Thyroid gland (tissue), 4 donors: ENCODE data around the gene ALMS1. TPM values are rescaled to one million over a fixed set of nuclear protein-coding genes. Genes with fewer than 3 reads are reported as not detected.

Source experiments
- DNase-seq, 2 donors: peaks; one replicate each; pipeline ENCODE4 v3.0.0-alpha.2; 2019
- H3K27ac ChIP-seq, 3 donors: fragments of 200-600 bp; sonication (generic); 1 replicate in 2 of 3; 2 replicates in 1 of 3; pipeline ENCODE4 v1.5.1; 2016 to 2019; ENCODE audit warnings: mild to moderate bottlenecking in 1 of 3, moderate library complexity in 1 of 3
- H3K27me3 ChIP-seq: fragments of 200-600 bp; sonication (generic); one replicate; pipeline ENCODE4 v1.5.1; 2019
- H3K36me3 ChIP-seq, 2 donors: fragments of 200-600 bp; sonication (generic); one replicate each; pipeline ENCODE4 v1.5.1; 2016 to 2019
- H3K4me1 ChIP-seq, 2 donors: fragments of 200-600 bp; sonication (generic); one replicate each; pipeline ENCODE4 v1.5.1; 2017 to 2019
- H3K4me3 ChIP-seq, 3 donors: fragments of 200-600 bp; sonication (generic); replicated peaks in 1 of 3; 1 replicate in 2 of 3; 2 replicates in 1 of 3; pipeline ENCODE4 v1.5.1; 2016; ENCODE audit warnings: mild to moderate bottlenecking in 1 of 3
- H3K9me3 ChIP-seq: fragments of 200-600 bp; sonication (generic); one replicate; pipeline ENCODE4 v1.5.1; 2017
- CTCF ChIP-seq, 6 experiments: fragments of 200-600 bp in 3 of 6; fragments of 450-650 bp in 3 of 6; sonication (generic) in 3 of 6; IDR thresholded peaks; one replicate each; pipeline ENCODE4 v1.5.1; 2016 to 2019; ENCODE audit warnings: antibody characterized with exemption in 6 of 6, mild to moderate bottlenecking in 2 of 6, inconsistent platforms in 1 of 6, moderate library complexity in 1 of 6
- POLR2A ChIP-seq, 2 donors: fragments of 450-650 bp; IDR thresholded peaks; one replicate each; pipeline ENCODE4 v1.6.1; 2017; ENCODE audit warnings: antibody characterized with exemption in 2 of 2, mild to moderate bottlenecking in 2 of 2, moderate library complexity in 1 of 2
- WGBS, 2 donors: methylation state at CpG; one replicate each; pipeline ENCODE4 v1.1.5; 2017; 5-methylcytosine and 5-hydroxymethylcytosine counted together
- intact Hi-C: fragments of 100-400 bp; cut with DNase I; formaldehyde crosslinking; loops from one replicate; pipeline ENCODE4 v1.15.1; 2023
- total RNA-seq, 4 donors: library from RNA; depleted of rRNA; stranded (reverse); fragments of >200 nt; gene quantifications; one replicate each; pipeline ENCODE4 v1.2.3, GENCODE V29; 2016

ALMS1 gene
- total RNA-seq, 4 donors from 2014 or later: 38.7 to 66.6 (median 44.4) TPM

- H3K4me3 ChIP-seq: peak overlapping the region; percentile 29 to 54 (median 43)
- 4 to 6% methylated on average over 9 of the region's 9 CpGs for WGBS, 2 donors
- no peaks in the 10 kb centered on the region for H3K9me3 ChIP-seq
- DNase-seq: no peak
- H3K27me3 ChIP-seq: no peaks in the 10 kb centered on the region
- H3K27ac ChIP-seq: peak overlapping the region; percentile 66 to 90 (median 81)
- intact Hi-C loops: no loop called here
- H3K36me3 ChIP-seq: no peaks in the 10 kb centered on the region
- TF ChIP-seq CTCF (IDR thresholded peaks at IDR 0.05) (no peak), POLR2A (IDR thresholded peaks at IDR 0.05) (no peak)
- peaks cover 11% of the 10 kb centered on the region in 2 donors for H3K4me1 ChIP-seq
Observed at GRCh38 chr2:73385123-73385503, 523 bp upstream of the ALMS1 start.

GRCh38 chr2:73386342-73386868 is 769 bp downstream of the ALMS1 start:
- Histone ChIP-seq H3K4me1 (peaks cover 11% of the 10 kb centered on the region in 2 donors), H3K36me3 (no peaks in the 10 kb centered on the region), H3K4me3 (peak overlapping the region; percentile 41 to 54 (median 51)), H3K27me3 (no peaks in the 10 kb centered on the region), H3K9me3 (no peaks in the 10 kb centered on the region), H3K27ac (peak overlapping the region; percentile 66 to 90 (median 81))
- DNase-seq: no peak
- TF ChIP-seq CTCF (IDR thresholded peaks at IDR 0.05): no peak
- no peak for TF ChIP-seq POLR2A (IDR thresholded peaks at IDR 0.05)
- intact Hi-C loops: no loop called here
- WGBS, 2 donors: 0 to 1% methylated on average over 14 to 17 of the region's 24 CpGs

DNA sequence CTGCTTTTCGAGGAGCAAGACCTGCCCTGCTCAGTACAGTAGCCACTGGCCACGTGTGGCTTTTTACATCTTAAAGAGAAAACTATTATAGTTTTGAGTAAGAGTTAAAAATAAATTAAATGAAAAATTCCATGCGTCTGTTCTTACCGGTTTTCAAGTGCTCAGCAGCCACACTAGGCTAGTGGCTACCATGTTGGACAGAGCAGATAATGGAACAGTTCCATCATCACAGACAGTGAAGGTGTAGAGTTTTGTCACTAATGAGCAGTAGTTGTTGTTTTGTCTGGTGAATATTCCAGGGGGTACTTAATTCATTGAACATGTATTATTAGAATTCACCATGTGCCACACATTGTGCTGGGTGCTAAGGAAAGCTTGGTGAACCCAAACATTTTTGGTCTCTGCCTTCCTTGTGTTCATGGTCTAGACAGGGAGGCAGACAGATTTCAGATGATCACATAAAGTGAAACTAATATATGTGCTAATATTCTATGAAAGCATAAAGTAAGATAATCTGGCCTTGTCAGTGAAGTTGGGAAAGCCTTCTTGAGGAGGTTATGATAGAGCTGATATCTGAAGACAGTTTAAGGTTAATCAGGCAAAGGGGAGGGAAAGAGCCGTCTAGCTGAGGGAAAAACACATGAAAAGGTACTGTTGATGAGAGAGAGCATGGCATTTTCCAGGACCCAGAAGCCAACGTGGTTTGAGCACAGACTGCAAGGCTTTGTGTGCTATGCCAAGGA is 1.4 kb downstream of the ALMS1 start:
- Histone ChIP-seq H3K4me3 (peak overlapping the region; percentile 41 to 54 (median 51)), H3K27me3 (no peaks in the 10 kb centered on the region), H3K27ac (peak overlapping the region in 1 of 3 donors; percentile 90), H3K9me3 (no peaks in the 10 kb centered on the region), H3K36me3 (no peaks in the 10 kb centered on the region), H3K4me1 (peaks cover 11% of the 10 kb centered on the region in 2 donors)
- TF ChIP-seq CTCF (IDR thresholded peaks at IDR 0.05): no peak
- TF ChIP-seq POLR2A (IDR thresholded peaks at IDR 0.05): no peak
- DNase-seq: no peak
- intact Hi-C loops: no loop called here
- WGBS, 2 donors: 21 to 25% methylated on average over 6 of the region's 6 CpGs

GRCh38 chr2:73402386-73403103 is 16.9 kb downstream of the ALMS1 start:
- DNase-seq: no peak
- no peak overlapping the region for H3K27ac ChIP-seq
- H3K4me1 ChIP-seq: no peaks in the 10 kb centered on the region
- H3K36me3 ChIP-seq: no peaks in the 10 kb centered on the region
- TF ChIP-seq CTCF (IDR thresholded peaks at IDR 0.05) (no peak), POLR2A (IDR thresholded peaks at IDR 0.05) (no peak)
- H3K27me3 ChIP-seq: no peaks in the 10 kb centered on the region
- no peak overlapping the region for H3K4me3 ChIP-seq
- intact Hi-C loops: no loop called here
- 93% methylated on average over 9 of the region's 9 CpGs for WGBS, 2 donors
- H3K9me3 ChIP-seq: no peaks in the 10 kb centered on the region

- Histone ChIP-seq H3K9me3 (no peaks in the 10 kb centered on the region), H3K4me1 (no peaks in the 10 kb centered on the region), H3K27me3 (no peaks in the 10 kb centered on the region), H3K27ac (no peak overlapping the region), H3K36me3 (no peaks in the 10 kb centered on the region), H3K4me3 (no peak overlapping the region)
- no peak for TF ChIP-seq POLR2A (IDR thresholded peaks at IDR 0.05)
- no peak for TF ChIP-seq CTCF (IDR thresholded peaks at IDR 0.05)
- WGBS, 2 donors: 100% methylated on average over 1 of the region's 1 CpG
- no peak for DNase-seq
- intact Hi-C loops: no loop called here
Observed at GRCh38 chr2:73403237-73403636, 17.6 kb downstream of the ALMS1 start.
